ENCODE measurements around the gene DNAJC12.
A peak's percentile ranks its signal among the peaks of the same experiment; 100 is the strongest.
"Not testable (repeated sequence)": the region's sequence is repeated elsewhere in the genome, so short reads cannot be mapped to it uniquely, and the experiment has no call there.

Gene DNAJC12

GRCh38 chr10:67837541-67838314, at the start of gene DNAJC12:
TSS of gene DNAJC12 (minus strand) at chr10:67838188. CDS start at chr10:67838011, 177 bp downstream.
- DNase-seq = peak; percentile 24 to 26

DNA sequence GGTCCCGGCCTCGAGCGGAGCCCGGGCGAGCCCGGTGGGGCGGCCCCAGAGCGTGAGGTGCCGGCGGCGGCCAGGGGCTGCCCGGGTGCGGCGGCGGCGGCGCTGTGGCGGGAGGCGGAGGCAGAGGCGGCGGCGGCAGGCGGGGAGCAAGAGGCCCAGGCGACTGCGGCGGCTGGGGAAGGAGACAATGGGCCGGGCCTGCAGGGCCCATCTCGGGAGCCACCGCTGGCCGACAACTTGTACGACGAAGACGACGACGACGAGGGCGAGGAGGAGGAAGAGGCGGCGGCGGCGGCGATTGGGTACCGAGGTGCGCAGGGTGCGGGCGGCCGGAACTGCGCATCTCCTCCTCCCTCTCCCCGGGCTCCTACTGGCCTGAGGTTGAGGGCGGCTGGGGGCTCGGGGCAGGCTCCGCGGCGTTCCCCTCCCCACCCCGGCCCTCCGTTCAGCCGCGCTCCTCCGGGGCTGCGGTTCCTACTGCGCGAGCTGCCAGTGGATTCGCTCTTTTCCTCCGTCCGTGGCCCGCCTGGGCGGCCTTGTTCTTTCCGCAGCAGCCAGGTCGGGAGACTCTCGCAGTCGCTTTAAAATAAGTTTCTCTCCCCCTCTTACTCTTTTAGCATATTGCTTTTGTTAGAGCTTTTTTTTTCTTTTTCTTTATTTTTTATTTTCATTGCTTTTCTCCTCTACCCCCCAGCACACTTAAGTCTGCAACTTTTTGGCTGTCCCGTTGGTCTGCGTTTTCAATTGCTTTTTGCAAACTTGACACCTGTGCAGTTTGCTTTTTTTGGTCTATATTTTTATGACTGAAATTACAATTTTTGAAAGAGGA, 47.1 kb upstream of the DNAJC12 start:
- TF ChIP-seq GATA1 (IDR thresholded peaks at IDR 0.05; ENCODE audit: low read depth, low read length) = no peak
- TF ChIP-seq POLR2A (IDR thresholded peaks at IDR 0.05; ENCODE audit: low read length) = peak; percentile 59
- DNase-seq = peak; percentile 85 to 90

More at GRCh38 chr10:67837541-67838314, at the start of gene DNAJC12:
- no peak for TF ChIP-seq GATA1 (IDR thresholded peaks at IDR 0.05; ENCODE audit: low read depth, low read length)
- peak; percentile 23 for TF ChIP-seq POLR2A (IDR thresholded peaks at IDR 0.05; ENCODE audit: low read length)

- peak; percentile 96 to 98 for DNase-seq
- TF ChIP-seq POLR2A (IDR thresholded peaks at IDR 0.05; ENCODE audit: low read length) (peak; percentile 88), GATA1 (IDR thresholded peaks at IDR 0.05; ENCODE audit: low read depth, low read length) (no peak)
Measured at GRCh38 chr10:67884313-67884841, 46.4 kb upstream of the DNAJC12 start, which contains the start of gene SIRT1. TSS of gene SIRT1 (plus strand) at chr10:67884656. CDS start at chr10:67884722, 66 bp downstream.

DNA sequence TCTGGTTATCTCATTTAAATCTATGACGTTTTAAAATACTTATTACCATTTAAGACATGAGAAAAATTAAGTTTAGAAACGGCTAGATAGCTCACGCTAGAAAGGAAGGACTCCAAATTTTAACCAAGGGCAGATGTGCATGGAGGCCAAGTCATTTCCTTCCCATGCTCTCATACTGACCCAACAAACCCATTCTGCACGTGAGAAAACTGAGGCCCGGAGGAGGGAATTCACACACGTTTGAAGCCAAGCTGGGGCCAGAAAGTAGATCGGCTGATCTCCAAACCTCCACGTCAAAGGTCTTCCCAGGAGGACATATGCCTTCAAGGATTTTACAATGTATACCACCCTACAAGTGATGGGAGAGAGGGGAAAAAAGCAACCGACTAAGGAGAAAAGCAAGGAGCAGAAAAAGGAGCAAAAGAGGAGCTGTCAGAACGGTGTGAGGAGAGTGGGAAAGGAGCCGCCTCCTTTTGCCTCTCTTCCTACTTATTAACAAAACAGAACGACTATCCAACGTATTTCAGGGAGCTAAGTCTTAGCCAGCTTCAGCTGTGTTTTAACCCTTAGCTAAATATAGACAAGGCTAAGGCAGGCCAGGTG, 45.8 kb upstream of the DNAJC12 start:
- TF ChIP-seq POLR2A (IDR thresholded peaks at IDR 0.05; ENCODE audit: low read length) (no peak), GATA1 (IDR thresholded peaks at IDR 0.05; ENCODE audit: low read depth, low read length) (no peak)
- DNase-seq = peak in 1 of 2 experiments; percentile 45

GRCh38 chr10:67878133-67878532, 40.1 kb upstream of the DNAJC12 start:
- TF ChIP-seq POLR2A (IDR thresholded peaks at IDR 0.05; ENCODE audit: low read length) = no peak
- no peak for TF ChIP-seq GATA1 (IDR thresholded peaks at IDR 0.05; ENCODE audit: low read depth, low read length)
- DNase-seq = no peak

DNA sequence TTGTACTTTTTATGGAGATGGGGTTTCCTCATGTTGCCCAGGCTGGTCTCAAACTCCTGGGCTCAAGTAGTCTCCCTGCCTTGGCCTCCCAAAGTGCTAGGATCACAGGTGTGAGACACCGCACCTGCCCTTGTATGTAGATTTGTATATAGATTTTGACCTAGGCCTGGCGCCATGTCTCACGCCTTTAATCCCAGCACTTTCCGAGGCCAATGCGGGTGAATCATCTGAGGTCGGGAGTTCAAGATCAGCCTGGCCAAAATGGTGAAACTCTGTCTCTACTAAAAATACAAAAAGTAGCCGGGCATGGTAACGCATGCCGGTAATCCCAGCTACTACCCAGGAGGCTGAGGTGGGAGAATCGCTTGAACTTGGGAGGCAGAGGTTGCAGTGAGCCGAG, 39.4 kb upstream of the DNAJC12 start:
- not testable (repeated sequence) for DNase-seq

GRCh38 chr10:67875340-67876238, 37.6 kb upstream of the DNAJC12 start:
- no peak for DNase-seq
- TF ChIP-seq POLR2A (IDR thresholded peaks at IDR 0.05; ENCODE audit: low read length) (no peak), GATA1 (IDR thresholded peaks at IDR 0.05; ENCODE audit: low read depth, low read length) (no peak)

DNA sequence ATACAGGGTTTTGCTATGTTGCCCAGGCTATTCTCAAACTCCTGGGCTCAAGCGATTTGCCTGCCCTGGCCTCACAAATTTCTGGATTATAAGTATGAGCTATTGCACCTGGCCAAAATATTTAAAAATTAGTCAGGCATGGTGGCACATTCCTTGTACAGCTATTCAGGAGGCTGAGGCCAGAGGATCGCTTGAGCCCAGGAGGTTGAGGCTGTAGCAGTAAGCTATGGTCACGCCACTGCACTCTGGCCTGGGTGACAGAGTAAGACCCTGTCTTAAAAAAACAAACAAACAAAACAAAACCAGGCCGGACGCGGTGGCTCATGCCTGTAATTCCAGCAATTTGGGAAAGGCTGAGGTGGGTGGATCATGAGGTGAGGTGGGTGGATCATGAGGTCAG, 32.0 kb upstream of the DNAJC12 start:
- no peak for DNase-seq
- no peak for TF ChIP-seq GATA1 (IDR thresholded peaks at IDR 0.05; ENCODE audit: low read depth, low read length)
- no peak for TF ChIP-seq POLR2A (IDR thresholded peaks at IDR 0.05; ENCODE audit: low read length)

DNA sequence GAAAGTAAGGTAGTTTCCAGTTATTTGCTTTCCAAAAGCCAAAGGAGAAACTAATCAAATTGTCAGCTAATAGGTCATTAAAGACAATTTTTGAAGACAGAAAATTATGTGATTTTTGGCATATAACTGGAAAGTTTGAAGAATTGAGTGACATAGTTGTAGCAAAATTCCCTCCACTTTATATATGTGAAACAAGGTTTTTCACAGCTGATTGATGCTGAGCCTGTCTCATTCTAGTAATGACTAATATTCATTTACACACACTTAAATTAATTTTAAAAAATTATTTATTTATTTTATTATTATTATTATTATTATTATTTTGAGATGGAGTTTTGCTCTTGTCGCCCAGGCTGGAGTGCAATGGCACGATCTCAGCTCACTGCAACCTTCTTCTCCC, 30.1 kb upstream of the DNAJC12 start:
- TF ChIP-seq POLR2A (IDR thresholded peaks at IDR 0.05; ENCODE audit: low read length) (no peak), GATA1 (IDR thresholded peaks at IDR 0.05; ENCODE audit: low read depth, low read length) (no peak)
- DNase-seq = no peak

DNA sequence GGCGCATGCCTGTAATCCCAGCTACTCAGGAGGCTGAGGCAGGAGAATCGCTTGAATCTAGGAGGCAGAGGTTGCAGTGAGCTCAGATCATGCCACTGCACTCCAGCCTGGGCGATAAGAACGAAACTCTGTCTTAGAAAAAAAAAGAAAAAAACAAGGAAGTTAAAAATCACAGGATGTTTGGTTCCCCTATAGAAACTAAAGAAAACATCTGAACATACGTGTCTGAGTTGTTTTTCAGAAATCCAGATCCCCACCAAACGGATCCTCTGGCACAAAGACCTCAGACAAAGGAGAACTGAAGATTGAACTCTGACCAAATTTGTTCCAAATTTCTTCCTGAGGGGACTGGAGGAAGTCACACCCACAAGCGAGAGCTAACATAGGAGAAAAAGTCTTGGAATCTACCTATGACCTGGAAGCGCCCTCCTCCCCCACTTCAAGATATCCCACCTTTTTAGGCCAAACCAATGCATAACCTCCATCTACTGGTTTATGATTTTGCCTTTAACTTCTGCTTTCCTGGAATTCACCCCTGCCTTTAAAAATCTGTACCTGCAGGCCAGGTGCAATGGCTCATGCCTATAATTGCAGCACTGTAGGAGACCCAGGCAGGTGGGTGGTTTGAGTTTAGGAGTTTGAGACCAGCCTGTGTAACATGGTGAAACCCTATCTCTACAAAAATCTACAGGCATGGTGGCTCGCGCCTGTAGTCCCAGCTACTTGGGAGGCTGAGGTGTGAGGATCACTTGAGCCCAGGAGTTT, 26.8 kb upstream of the DNAJC12 start:
- no peak for DNase-seq

GRCh38 chr10:67863094-67863493, 25.1 kb upstream of the DNAJC12 start:
- TF ChIP-seq POLR2A (IDR thresholded peaks at IDR 0.05; ENCODE audit: low read length) (no peak), GATA1 (IDR thresholded peaks at IDR 0.05; ENCODE audit: low read depth, low read length) (no peak)
- no peak for DNase-seq

More for the DNA sequence above, 26.8 kb upstream of the DNAJC12 start:
- TF ChIP-seq GATA1 (IDR thresholded peaks at IDR 0.05; ENCODE audit: low read depth, low read length) (no peak), POLR2A (IDR thresholded peaks at IDR 0.05; ENCODE audit: low read length) (no peak)

DNA sequence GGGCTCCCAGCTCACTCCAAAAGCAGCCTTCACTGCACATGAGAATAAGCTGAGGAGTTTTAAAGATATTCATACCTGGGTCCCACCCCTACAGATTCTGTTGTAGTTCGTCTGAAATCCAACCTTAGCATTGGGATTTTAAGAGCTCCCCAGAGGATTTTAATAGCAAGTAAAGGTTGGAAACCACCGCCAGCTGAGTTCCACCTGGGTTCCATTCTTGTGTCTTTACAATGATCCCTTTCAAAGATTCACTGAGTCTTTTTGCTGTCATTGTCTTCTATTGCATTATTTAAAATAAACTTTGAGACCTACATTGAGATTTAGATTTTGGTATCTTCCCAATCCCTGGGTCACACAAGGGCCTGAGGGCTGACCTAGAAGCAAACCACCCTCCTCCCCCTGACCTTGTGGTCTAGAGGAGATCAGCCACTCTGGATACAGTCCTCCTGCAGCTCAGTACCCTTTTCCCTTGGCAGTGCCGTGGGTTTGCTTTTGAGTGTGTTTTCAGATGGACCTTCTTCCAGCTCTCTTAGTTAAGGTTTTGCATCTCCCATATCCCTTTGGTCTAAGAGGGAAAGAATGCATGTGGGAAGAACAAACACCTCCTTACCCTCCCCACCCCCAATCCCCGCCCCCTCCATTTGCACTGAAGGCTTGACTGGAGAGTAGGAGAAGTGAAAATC, 23.9 kb upstream of the DNAJC12 start:
- TF ChIP-seq POLR2A (IDR thresholded peaks at IDR 0.05; ENCODE audit: low read length) (no peak), GATA1 (IDR thresholded peaks at IDR 0.05; ENCODE audit: low read depth, low read length) (no peak)

More for the DNA sequence above, 23.9 kb upstream of the DNAJC12 start:
- DNase-seq = no peak
